CD4-positive, alpha-beta T cell (primary cell): Measurements from ENCODE around the gene STIM2. TPM values are rescaled to one million over a fixed set of nuclear protein-coding genes. Genes with fewer than 3 reads are reported as not detected.

ENCODE experiments used
- ATAC-seq: fragments of 200-7000 bp; cut with Tn5 transposase; one replicate; pipeline ENCODE4 v1.10.0; 2022; ENCODE audit warnings: mild to moderate bottlenecking; ENCODE audit not compliant: poor library complexity
- CTCF ChIA-PET: fragments of 350-600 bp; sonication (Branson Sonifier 250); formaldehyde crosslinking; loops from one replicate; lab custom pipeline; 2021; ENCODE audit warnings: antibody characterized with exemption, inconsistent platforms; lab: Charles Lee
- POLR2A ChIA-PET: fragments of 350-600 bp; sonication (Branson Sonifier 250); formaldehyde crosslinking; loops from one replicate; lab custom pipeline; 2021; ENCODE audit warnings: antibody characterized with exemption, inconsistent platforms; lab: Charles Lee
- DNase-seq, 14 experiments: peaks; one replicate each; pipeline ENCODE4 v3.0.0-alpha.2; 2013 to 2020; ENCODE audit warnings: mixed read lengths in 2 of 14
- H3K27ac ChIP-seq, 2 donors: one replicate each; pipeline versions ENCODE4 v1.5.1 to v1.7.0; 2013; ENCODE audit warnings: low read length in 2 of 2, low read depth in 1 of 2, mild to moderate bottlenecking in 1 of 2
- H3K27me3 ChIP-seq, 2 experiments: 1 replicate in 1 of 2; 2 replicates in 1 of 2; pipeline versions ENCODE4 v1.6.1 to v1.7.0; 2013; ENCODE audit warnings: low read length in 2 of 2, control low read depth in 1 of 2, mild to moderate bottlenecking in 1 of 2, moderate library complexity in 1 of 2; ENCODE audit not compliant: insufficient read depth in 2 of 2, control insufficient read depth in 1 of 2
- H3K36me3 ChIP-seq: one replicate; pipeline ENCODE4 v1.6.1; 2013; ENCODE audit warnings: low read length, control low read depth; ENCODE audit not compliant: insufficient read depth
- H3K4me1 ChIP-seq: one replicate; pipeline ENCODE4 v1.6.1; 2013; ENCODE audit warnings: low read length, control low read depth; ENCODE audit not compliant: insufficient read depth
- H3K4me3 ChIP-seq: one replicate; pipeline ENCODE4 v1.5.1; 2013; ENCODE audit warnings: mild to moderate bottlenecking, low read length, moderate library complexity
- H3K9me3 ChIP-seq, 2 experiments: 1 replicate in 1 of 2; 2 replicates in 1 of 2; pipeline versions ENCODE4 v1.6.1 to v1.7.0; 2013; ENCODE audit warnings: low read length in 2 of 2, mild to moderate bottlenecking in 2 of 2, control low read depth in 1 of 2, moderate library complexity in 1 of 2; ENCODE audit not compliant: control insufficient read depth in 1 of 2, insufficient read depth in 1 of 2
- H3K27ac Mint-ChIP-seq: one replicate; pipeline ENCODE4 v1.8.0; 2020; ENCODE audit warnings: mixed read lengths
- H3K27me3 Mint-ChIP-seq: one replicate; pipeline ENCODE4 v1.8.0; 2021; ENCODE audit warnings: mixed read lengths
- H3K36me3 Mint-ChIP-seq: one replicate; pipeline ENCODE4 v1.8.0; 2021; ENCODE audit warnings: low read depth, mixed read lengths
- H3K4me1 Mint-ChIP-seq: one replicate; pipeline ENCODE4 v1.8.0; 2021; ENCODE audit warnings: low read depth, mixed read lengths
- H3K4me3 Mint-ChIP-seq: one replicate; pipeline ENCODE4 v1.8.0; 2020; ENCODE audit warnings: mild to moderate bottlenecking, mixed read lengths
- H3K9me3 Mint-ChIP-seq: one replicate; pipeline ENCODE4 v1.8.0; 2020; ENCODE audit warnings: mixed read lengths
- CTCF ChIP-seq: fragments of 200-600 bp; IDR thresholded peaks from one replicate; pipeline ENCODE4 v1.8.0; 2022; ENCODE audit warnings: antibody characterized with exemption, mild to moderate bottlenecking
- intact Hi-C, 2 experiments: fragments of 100-400 bp; cut with DNase I in 1 of 2; cut with micrococcal nuclease in 1 of 2; formaldehyde crosslinking; loops; one replicate each; pipeline versions ENCODE4 v1.15.1 to v1.9.0; 2023 to 2025; cut with DNase I, micrococcal nuclease
- total RNA-seq, 174 experiments: library from RNA in 2 of 174; stranded (reverse) in 2 of 174; gene quantifications; one replicate each; pipeline ENCODE4 v1.2.3 and lab custom pipeline; 2021 to 2026

Gene STIM2
- total RNA-seq, 2 experiments from 2014 or later = 53.7 to 54.9 TPM

DNA sequence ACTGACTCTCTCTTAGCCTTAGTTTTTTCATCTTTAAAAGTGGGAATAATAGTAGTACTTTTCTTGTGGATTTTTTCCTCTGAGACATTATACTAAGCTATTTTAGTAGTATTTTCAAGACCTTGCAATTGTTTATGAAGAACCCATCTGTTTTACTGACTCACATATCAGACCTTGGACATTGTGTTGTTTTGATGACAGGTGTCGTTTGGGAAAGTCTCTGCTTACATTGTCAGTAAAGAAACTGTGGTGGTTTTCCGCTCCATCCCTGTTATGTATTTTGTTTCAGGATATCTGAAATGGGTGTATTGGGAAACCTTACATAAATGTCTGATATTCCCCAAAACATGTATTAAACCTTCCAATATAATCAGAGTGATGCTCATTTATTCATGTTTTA is 92.2 kb downstream of the STIM2 start:
- Histone ChIP-seq H3K27me3 (no peaks in the 10 kb centered on the region), H3K4me3 (no peak overlapping the region), H3K4me1 (peaks cover 3% of the 10 kb centered on the region), H3K9me3 (peaks cover 0 to 5% of the 10 kb centered on the region in 2 experiments), H3K27ac (no peak overlapping the region), H3K36me3 (no peaks in the 10 kb centered on the region)
- Mint-ChIP-seq H3K4me1 (peaks cover 36% of the 10 kb centered on the region), H3K36me3 (peaks cover 49% of the 10 kb centered on the region), H3K27me3 (no peaks in the 10 kb centered on the region), H3K27ac (no peak overlapping the region), H3K4me3 (no peak overlapping the region), H3K9me3 (no peaks in the 10 kb centered on the region)
- TF ChIP-seq CTCF = no peak
- ATAC-seq (no peak), DNase-seq (no peak)
- intact Hi-C loops = no loop called here
- ChIA-PET CTCF (no interaction called here), POLR2A (no interaction called here)

GRCh38 chr4:26953366-26953765 is 92.7 kb downstream of the STIM2 start:
- H3K4me3 ChIP-seq = no peak overlapping the region
- Mint-ChIP-seq H3K27ac (peak overlapping the region; percentile 3), H3K36me3 (peaks cover 46% of the 10 kb centered on the region), H3K4me1 (peaks cover 39% of the 10 kb centered on the region), H3K27me3 (no peaks in the 10 kb centered on the region), H3K4me3 (no peak overlapping the region), H3K9me3 (no peaks in the 10 kb centered on the region)
- peaks cover 3% of the 10 kb centered on the region for H3K4me1 ChIP-seq
- no peaks in the 10 kb centered on the region for H3K36me3 ChIP-seq
- CTCF ChIA-PET = no interaction called here
- no peak for ATAC-seq
- intact Hi-C loops = no loop called here
- H3K9me3 ChIP-seq = peaks cover 0 to 5% of the 10 kb centered on the region in 2 experiments
- no peaks in the 10 kb centered on the region for H3K27me3 ChIP-seq
- POLR2A ChIA-PET = no interaction called here
- no peak for DNase-seq
- H3K27ac ChIP-seq = no peak overlapping the region
- no peak for TF ChIP-seq CTCF

- Histone ChIP-seq H3K27ac (no peak overlapping the region), H3K4me3 (no peak overlapping the region), H3K4me1 (peaks cover 3% of the 10 kb centered on the region), H3K27me3 (no peaks in the 10 kb centered on the region), H3K36me3 (peaks cover 3% of the 10 kb centered on the region), H3K9me3 (peaks cover 0 to 5% of the 10 kb centered on the region in 2 experiments)
- Mint-ChIP-seq H3K27me3 (no peaks in the 10 kb centered on the region), H3K36me3 (peaks cover 47% of the 10 kb centered on the region), H3K27ac (peak overlapping the region; percentile 3), H3K9me3 (no peaks in the 10 kb centered on the region), H3K4me3 (no peak overlapping the region), H3K4me1 (peaks cover 44% of the 10 kb centered on the region)
- ChIA-PET CTCF (no interaction called here), POLR2A (no interaction called here)
- no peak for ATAC-seq
- intact Hi-C loops = no loop called here
- no peak for DNase-seq
- no peak for TF ChIP-seq CTCF
Measured at GRCh38 chr4:26953770-26954423, 93.3 kb downstream of the STIM2 start.
